ENCODE results near the gene MYO1E. TPM values are rescaled to one million over a fixed set of nuclear protein-coding genes. Genes with fewer than 3 reads are reported as not detected.
"Not testable (repeated sequence)": the region's sequence is repeated elsewhere in the genome, so short reads cannot be mapped to it uniquely, and the experiment has no call there.

MYO1E gene
- total RNA-seq, 1 experiment from 2014 or later, result 83.6 TPM

DNA sequence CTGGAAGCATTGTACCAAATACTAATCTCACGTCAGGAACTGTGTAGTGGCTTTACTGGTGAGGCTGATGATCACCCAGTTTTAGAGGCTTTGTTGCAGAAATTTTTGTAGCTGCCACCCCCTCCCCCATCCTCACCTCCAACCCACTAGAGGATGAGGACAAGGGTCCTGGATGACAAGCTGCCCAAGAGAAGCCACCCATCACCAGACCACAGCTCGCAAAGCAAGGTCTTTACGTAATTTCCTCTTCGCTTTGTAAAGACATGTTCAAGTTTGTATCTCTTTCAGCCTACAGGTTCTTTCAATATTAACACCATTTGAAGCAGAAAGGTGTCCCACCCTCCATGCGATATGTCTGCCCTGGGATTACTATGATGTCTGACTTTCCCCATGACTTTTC is 91.8 kb downstream of the MYO1E start:
- CTCF ChIA-PET, result no interaction called here
- TF ChIP-seq NFYB (CRISPR knock-in tag; conservative IDR thresholded peaks at IDR 0.05; ENCODE audit: low read depth) (no peak), GRHL2 (CRISPR knock-in tag; IDR thresholded peaks at IDR 0.05; ENCODE audit: insufficient replicate concordance, severe bottlenecking) (no peak), FOXJ3 (CRISPR knock-in tag; IDR thresholded peaks at IDR 0.05; ENCODE audit: borderline replicate concordance) (no peak), ATF1 (CRISPR knock-in tag; IDR thresholded peaks at IDR 0.05) (no peak), CBFB (CRISPR knock-in tag; IDR thresholded peaks at IDR 0.05; ENCODE audit: low read depth) (no peak), PRRX2 (CRISPR knock-in tag; IDR thresholded peaks at IDR 0.05) (no peak), SMAD4 (CRISPR knock-in tag; IDR thresholded peaks at IDR 0.05) (no peak), CREB1 (CRISPR knock-in tag; IDR thresholded peaks at IDR 0.05) (no peak), ZNF138 (CRISPR knock-in tag; conservative IDR thresholded peaks at IDR 0.05) (no peak), RELA (CRISPR knock-in tag; IDR thresholded peaks at IDR 0.05; ENCODE audit: borderline replicate concordance) (no peak), ETV6 (CRISPR knock-in tag; IDR thresholded peaks at IDR 0.05) (no peak), FOXK1 (CRISPR knock-in tag; IDR thresholded peaks at IDR 0.05) (no peak)
- TF ChIP-seq, protein P1, sequence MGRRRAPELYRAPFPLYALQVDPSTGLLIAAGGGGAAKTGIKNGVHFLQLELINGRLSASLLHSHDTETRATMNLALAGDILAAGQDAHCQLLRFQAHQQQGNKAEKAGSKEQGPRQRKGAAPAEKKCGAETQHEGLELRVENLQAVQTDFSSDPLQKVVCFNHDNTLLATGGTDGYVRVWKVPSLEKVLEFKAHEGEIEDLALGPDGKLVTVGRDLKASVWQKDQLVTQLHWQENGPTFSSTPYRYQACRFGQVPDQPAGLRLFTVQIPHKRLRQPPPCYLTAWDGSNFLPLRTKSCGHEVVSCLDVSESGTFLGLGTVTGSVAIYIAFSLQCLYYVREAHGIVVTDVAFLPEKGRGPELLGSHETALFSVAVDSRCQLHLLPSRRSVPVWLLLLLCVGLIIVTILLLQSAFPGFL (CRISPR knock-in tag; IDR thresholded peaks at IDR 0.05; ENCODE audit: borderline replicate concordance), result no peak
- TF ChIP-seq, protein P2, sequence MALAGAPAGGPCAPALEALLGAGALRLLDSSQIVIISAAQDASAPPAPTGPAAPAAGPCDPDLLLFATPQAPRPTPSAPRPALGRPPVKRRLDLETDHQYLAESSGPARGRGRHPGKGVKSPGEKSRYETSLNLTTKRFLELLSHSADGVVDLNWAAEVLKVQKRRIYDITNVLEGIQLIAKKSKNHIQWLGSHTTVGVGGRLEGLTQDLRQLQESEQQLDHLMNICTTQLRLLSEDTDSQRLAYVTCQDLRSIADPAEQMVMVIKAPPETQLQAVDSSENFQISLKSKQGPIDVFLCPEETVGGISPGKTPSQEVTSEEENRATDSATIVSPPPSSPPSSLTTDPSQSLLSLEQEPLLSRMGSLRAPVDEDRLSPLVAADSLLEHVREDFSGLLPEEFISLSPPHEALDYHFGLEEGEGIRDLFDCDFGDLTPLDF (CRISPR knock-in tag; IDR thresholded peaks at IDR 0.05), result no peak
- no peaks in the 10 kb centered on the region for H3K36me3 Mint-ChIP-seq
- no peak overlapping the region for H3K27ac Mint-ChIP-seq
- peaks cover 30% of the 10 kb centered on the region for H3K4me1 Mint-ChIP-seq
- POLR2A ChIA-PET, result interaction anchor here (1.2 kb wide), 1 partner anchor 94 kb away, joined by 3 read pairs; no protein-coding TSS in a partner anchor
- no peak for DNase-seq (ENCODE audit: low spot score)
- no peaks in the 10 kb centered on the region for H3K9me3 Mint-ChIP-seq
- no peak overlapping the region for H3K4me3 Mint-ChIP-seq
- H3K27me3 Mint-ChIP-seq (ENCODE audit: low read depth), result no peaks in the 10 kb centered on the region
- ATAC-seq, result no peak

DNA sequence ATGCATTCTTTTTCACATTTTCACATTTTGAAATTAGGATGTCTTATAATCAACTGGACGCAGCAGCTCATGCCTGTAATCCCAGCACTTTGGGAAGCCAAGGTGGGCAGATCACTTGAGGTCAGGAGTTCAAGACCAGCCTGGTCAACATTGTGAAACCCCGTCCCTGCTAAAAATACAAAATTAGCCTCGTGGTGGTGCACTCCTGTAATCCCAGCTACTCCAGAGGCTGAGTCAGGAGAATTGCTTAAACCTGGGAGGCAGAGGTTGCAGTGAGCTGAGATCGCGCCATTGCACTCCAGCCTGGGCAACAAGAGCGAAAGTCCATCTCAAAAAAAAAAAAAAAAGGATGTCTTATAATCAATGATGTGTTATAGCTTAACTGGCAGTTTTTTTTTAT is 92.4 kb downstream of the MYO1E start:
- H3K4me3 Mint-ChIP-seq; ATAC-seq; H3K9me3 Mint-ChIP-seq; DNase-seq (ENCODE audit: low spot score); H3K27me3 Mint-ChIP-seq (ENCODE audit: low read depth); H3K27ac Mint-ChIP-seq; H3K36me3 Mint-ChIP-seq: not testable (repeated sequence)
- peaks cover 35% of the 10 kb centered on the region for H3K4me1 Mint-ChIP-seq
- ChIA-PET CTCF (interaction anchor here (1.3 kb wide), 1 partner anchor 33 kb away, joined by 3 read pairs; no protein-coding TSS in a partner anchor), POLR2A (interaction anchor here (1.2 to 1.8 kb wide), 2 partner anchors 92 to 94 kb away, joined by 3 read pairs; partner anchors contain the start of gene MYO1E)

DNA sequence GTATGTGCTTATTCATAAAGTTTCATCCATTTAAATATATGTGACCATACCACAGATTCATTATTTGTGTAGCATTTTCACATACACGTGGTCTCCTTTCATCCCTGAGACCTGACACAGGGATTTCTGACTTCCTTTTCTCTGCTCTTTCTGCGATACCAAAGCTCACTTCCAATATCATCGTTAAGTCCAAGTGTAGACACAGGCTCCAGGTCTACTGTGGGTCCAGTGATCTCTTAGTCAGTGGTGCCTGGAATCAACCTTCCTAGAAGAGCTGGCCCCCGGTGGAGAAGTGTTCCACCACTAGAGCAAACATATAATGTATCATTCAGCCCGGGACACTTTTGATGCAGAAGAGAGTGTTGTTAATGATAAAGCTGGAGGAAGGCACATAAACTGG is 93.6 kb downstream of the MYO1E start:
- DNase-seq (ENCODE audit: low spot score), result no peak
- CTCF ChIA-PET, result interaction anchor here (0.6 to 1.3 kb wide), 2 partner anchors 31 to 130 kb away, joined by 3 to 6 read pairs; no protein-coding TSS in a partner anchor

More for the DNA sequence above, 93.6 kb downstream of the MYO1E start:
- H3K27me3 Mint-ChIP-seq (ENCODE audit: low read depth), result no peaks in the 10 kb centered on the region
- H3K4me1 Mint-ChIP-seq, result peaks cover 35% of the 10 kb centered on the region
- H3K4me3 Mint-ChIP-seq, result no peak overlapping the region
- no peak overlapping the region for H3K27ac Mint-ChIP-seq
- ATAC-seq, result no peak
- POLR2A ChIA-PET, result interaction anchor here (0.6 to 1.8 kb wide), 3 partner anchors 13 to 94 kb away, joined by 3 to 7 read pairs (median 4); partner anchors contain the start of gene MYO1E
- no peak for TF ChIP-seq IRF2 (CRISPR knock-in tag; IDR thresholded peaks at IDR 0.05; ENCODE audit: borderline replicate concordance, low read depth)
- TF ChIP-seq FOXP1 (CRISPR knock-in tag; IDR thresholded peaks at IDR 0.05; ENCODE audit: borderline replicate concordance), result no peak
- TF ChIP-seq NFE2L1 (CRISPR knock-in tag; IDR thresholded peaks at IDR 0.05), result no peak
- no peak for TF ChIP-seq OVOL2 (CRISPR knock-in tag; IDR thresholded peaks at IDR 0.05; ENCODE audit: borderline replicate concordance)
- TF ChIP-seq, protein P3, sequence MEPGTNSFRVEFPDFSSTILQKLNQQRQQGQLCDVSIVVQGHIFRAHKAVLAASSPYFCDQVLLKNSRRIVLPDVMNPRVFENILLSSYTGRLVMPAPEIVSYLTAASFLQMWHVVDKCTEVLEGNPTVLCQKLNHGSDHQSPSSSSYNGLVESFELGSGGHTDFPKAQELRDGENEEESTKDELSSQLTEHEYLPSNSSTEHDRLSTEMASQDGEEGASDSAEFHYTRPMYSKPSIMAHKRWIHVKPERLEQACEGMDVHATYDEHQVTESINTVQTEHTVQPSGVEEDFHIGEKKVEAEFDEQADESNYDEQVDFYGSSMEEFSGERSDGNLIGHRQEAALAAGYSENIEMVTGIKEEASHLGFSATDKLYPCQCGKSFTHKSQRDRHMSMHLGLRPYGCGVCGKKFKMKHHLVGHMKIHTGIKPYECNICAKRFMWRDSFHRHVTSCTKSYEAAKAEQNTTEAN (CRISPR knock-in tag; IDR thresholded peaks at IDR 0.05), result no peak
- TF ChIP-seq, protein P4, sequence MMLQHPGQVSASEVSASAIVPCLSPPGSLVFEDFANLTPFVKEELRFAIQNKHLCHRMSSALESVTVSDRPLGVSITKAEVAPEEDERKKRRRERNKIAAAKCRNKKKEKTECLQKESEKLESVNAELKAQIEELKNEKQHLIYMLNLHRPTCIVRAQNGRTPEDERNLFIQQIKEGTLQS (CRISPR knock-in tag; conservative IDR thresholded peaks at IDR 0.05), result no peak
- no peak for TF ChIP-seq ZNF138 (CRISPR knock-in tag; conservative IDR thresholded peaks at IDR 0.05)
- TF ChIP-seq CBFB (CRISPR knock-in tag; IDR thresholded peaks at IDR 0.05; ENCODE audit: low read depth), result no peak
- TF ChIP-seq NFYB (CRISPR knock-in tag; conservative IDR thresholded peaks at IDR 0.05; ENCODE audit: low read depth), result no peak
- no peak for TF ChIP-seq GRHL2 (CRISPR knock-in tag; IDR thresholded peaks at IDR 0.05; ENCODE audit: insufficient replicate concordance, severe bottlenecking)
- no peak for TF ChIP-seq ZNF263 (CRISPR knock-in tag; IDR thresholded peaks at IDR 0.05; ENCODE audit: low read depth)
- no peak for TF ChIP-seq TP53 (CRISPR knock-in tag; IDR thresholded peaks at IDR 0.05)
- TF ChIP-seq, protein P5, sequence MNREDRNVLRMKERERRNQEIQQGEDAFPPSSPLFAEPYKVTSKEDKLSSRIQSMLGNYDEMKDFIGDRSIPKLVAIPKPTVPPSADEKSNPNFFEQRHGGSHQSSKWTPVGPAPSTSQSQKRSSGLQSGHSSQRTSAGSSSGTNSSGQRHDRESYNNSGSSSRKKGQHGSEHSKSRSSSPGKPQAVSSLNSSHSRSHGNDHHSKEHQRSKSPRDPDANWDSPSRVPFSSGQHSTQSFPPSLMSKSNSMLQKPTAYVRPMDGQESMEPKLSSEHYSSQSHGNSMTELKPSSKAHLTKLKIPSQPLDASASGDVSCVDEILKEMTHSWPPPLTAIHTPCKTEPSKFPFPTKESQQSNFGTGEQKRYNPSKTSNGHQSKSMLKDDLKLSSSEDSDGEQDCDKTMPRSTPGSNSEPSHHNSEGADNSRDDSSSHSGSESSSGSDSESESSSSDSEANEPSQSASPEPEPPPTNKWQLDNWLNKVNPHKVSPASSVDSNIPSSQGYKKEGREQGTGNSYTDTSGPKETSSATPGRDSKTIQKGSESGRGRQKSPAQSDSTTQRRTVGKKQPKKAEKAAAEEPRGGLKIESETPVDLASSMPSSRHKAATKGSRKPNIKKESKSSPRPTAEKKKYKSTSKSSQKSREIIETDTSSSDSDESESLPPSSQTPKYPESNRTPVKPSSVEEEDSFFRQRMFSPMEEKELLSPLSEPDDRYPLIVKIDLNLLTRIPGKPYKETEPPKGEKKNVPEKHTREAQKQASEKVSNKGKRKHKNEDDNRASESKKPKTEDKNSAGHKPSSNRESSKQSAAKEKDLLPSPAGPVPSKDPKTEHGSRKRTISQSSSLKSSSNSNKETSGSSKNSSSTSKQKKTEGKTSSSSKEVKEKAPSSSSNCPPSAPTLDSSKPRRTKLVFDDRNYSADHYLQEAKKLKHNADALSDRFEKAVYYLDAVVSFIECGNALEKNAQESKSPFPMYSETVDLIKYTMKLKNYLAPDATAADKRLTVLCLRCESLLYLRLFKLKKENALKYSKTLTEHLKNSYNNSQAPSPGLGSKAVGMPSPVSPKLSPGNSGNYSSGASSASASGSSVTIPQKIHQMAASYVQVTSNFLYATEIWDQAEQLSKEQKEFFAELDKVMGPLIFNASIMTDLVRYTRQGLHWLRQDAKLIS (CRISPR knock-in tag; IDR thresholded peaks at IDR 0.05; ENCODE audit: borderline replicate concordance), result no peak
- no peak for TF ChIP-seq CREB1 (CRISPR knock-in tag; IDR thresholded peaks at IDR 0.05)
- no peak for TF ChIP-seq CDX4 (CRISPR knock-in tag; IDR thresholded peaks at IDR 0.05; ENCODE audit: borderline replicate concordance)
- TF ChIP-seq ETV6 (CRISPR knock-in tag; IDR thresholded peaks at IDR 0.05), result no peak
- H3K36me3 Mint-ChIP-seq, result no peaks in the 10 kb centered on the region
- H3K9me3 Mint-ChIP-seq, result no peaks in the 10 kb centered on the region
